Ishikawa (cell line): ENCODE results near the gene ACR.

Experiments used
- CEBPB ChIP-seq: IDR thresholded peaks from 2 replicates; pipeline ENCODE4 v1.6.1; 2012
- CREB1 ChIP-seq: IDR thresholded peaks from 2 replicates; pipeline ENCODE4 v1.6.1; 2012; ENCODE audit warnings: low read depth
- EGR1 ChIP-seq: IDR thresholded peaks from 2 replicates; pipeline ENCODE4 v1.6.1; 2012
- EP300 ChIP-seq: IDR thresholded peaks from 2 replicates; pipeline ENCODE4 v1.6.1; 2012; ENCODE audit warnings: borderline replicate concordance
- FOXM1 ChIP-seq: IDR thresholded peaks from 2 replicates; pipeline ENCODE4 v1.6.1; 2012; ENCODE audit warnings: low read depth, borderline replicate concordance
- MAX ChIP-seq: IDR thresholded peaks from 2 replicates; pipeline ENCODE4 v1.6.1; 2012
- NFIC ChIP-seq: IDR thresholded peaks from 2 replicates; pipeline ENCODE4 v1.6.1; 2012
- RAD21 ChIP-seq: IDR thresholded peaks from 2 replicates; pipeline ENCODE4 v1.6.1; 2012; ENCODE audit warnings: low read depth
- REST ChIP-seq: IDR thresholded peaks from 2 replicates; pipeline ENCODE4 v1.6.1; 2012; ENCODE audit warnings: low read depth, mild to moderate bottlenecking
- TAF1 ChIP-seq: IDR thresholded peaks from 2 replicates; pipeline ENCODE4 v1.6.1; 2012; ENCODE audit warnings: low read depth, mild to moderate bottlenecking
- TEAD4 ChIP-seq: IDR thresholded peaks from 2 replicates; pipeline ENCODE4 v1.6.1; 2012
- ZBTB7A ChIP-seq: IDR thresholded peaks from 2 replicates; pipeline ENCODE4 v1.6.1; 2012; ENCODE audit warnings: low read depth

GRCh38 chr22:50730941-50731661, 6.9 kb upstream of the ACR start:
- TF ChIP-seq EP300, result no peak
- no peak for TF ChIP-seq ZBTB7A
- no peak for TF ChIP-seq MAX
- no peak for TF ChIP-seq REST
- no peak for TF ChIP-seq CREB1
- no peak for TF ChIP-seq CEBPB
- no peak for TF ChIP-seq NFIC
- TF ChIP-seq TEAD4, result no peak
- no peak for TF ChIP-seq TAF1
- TF ChIP-seq RAD21, result no peak
- no peak for TF ChIP-seq FOXM1
- TF ChIP-seq EGR1, result no peak
